Activated T-helper 1 cell treated with anti-CD3 and anti-CD28 coated beads, Interleukin-12 subunit alpha, Interleukin-12 subunit beta, Interleukin-2, Interleukin-4 antibody, amounts not matched to agents 30 ng/mL and 10 ng/mL and 1 ng/mL, durations not matched to agents 14 hours and 24 hours and 36 hours (primary cell): ENCODE measurements around the gene SERPINB10. TPM values are rescaled to one million over a fixed set of nuclear protein-coding genes. Genes with fewer than 3 reads are reported as not detected.

ENCODE experiments used
- DNase-seq: peaks from one replicate; pipeline ENCODE4 v3.0.0; 2021; ENCODE audit warnings: low spot score
- H3K27ac Mint-ChIP-seq: one replicate; pipeline ENCODE4 v1.8.0; 2021; ENCODE audit warnings: mild to moderate bottlenecking, mixed read lengths
- H3K27me3 Mint-ChIP-seq: one replicate; pipeline ENCODE4 v1.8.0; 2022; ENCODE audit warnings: mild to moderate bottlenecking, moderate library complexity, mixed read lengths; ENCODE audit not compliant: insufficient read depth
- H3K36me3 Mint-ChIP-seq: one replicate; pipeline ENCODE4 v1.8.0; 2021; ENCODE audit warnings: low read depth, mixed read lengths
- H3K4me1 Mint-ChIP-seq: one replicate; pipeline ENCODE4 v1.8.0; 2021; ENCODE audit warnings: low read depth, mixed read lengths
- H3K4me3 Mint-ChIP-seq: one replicate; pipeline ENCODE4 v1.8.0; 2021; ENCODE audit warnings: mild to moderate bottlenecking, moderate library complexity, mixed read lengths
- H3K9me3 Mint-ChIP-seq: one replicate; pipeline ENCODE4 v1.8.0; 2021; ENCODE audit warnings: mixed read lengths
- intact Hi-C: fragments of 100-400 bp; cut with micrococcal nuclease; formaldehyde crosslinking; loops from one replicate; pipeline ENCODE4 v1.15.1; 2024
- total RNA-seq: library from RNA; stranded (reverse); gene quantifications from 2 replicates; pipeline ENCODE4 v1.2.3, GENCODE V29; 2022

SERPINB10 gene
- total RNA-seq, 1 donor from 2014 or later = not detected

DNA sequence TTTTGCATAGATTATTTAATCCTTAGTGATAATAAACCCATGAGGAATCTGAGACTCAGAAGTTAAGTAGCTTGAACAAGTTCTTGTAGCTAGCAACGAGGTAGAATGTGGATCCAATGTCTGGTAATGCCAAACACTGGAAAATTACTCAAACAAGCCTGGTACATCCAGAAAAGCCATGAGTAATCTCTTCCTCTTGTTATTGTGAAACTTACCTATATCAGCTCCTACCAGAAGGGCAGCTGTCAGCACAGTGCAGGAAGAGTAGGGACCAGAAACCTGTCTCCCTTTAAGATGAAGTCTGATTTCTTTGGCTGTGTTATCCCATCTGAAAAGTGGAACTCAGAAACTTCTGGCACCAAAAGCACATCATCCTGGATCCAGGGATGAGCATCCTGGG, 54.4 kb downstream of the SERPINB10 start:
- peaks cover 27% of the 10 kb centered on the region for H3K36me3 Mint-ChIP-seq
- H3K4me3 Mint-ChIP-seq = no peak overlapping the region
- peaks cover 19% of the 10 kb centered on the region for H3K4me1 Mint-ChIP-seq
- intact Hi-C loops = loop anchor here (1.0 kb wide), 1 partner anchor 8 kb away; the partner anchor contains the start of gene SERPINB8
- no peaks in the 10 kb centered on the region for H3K9me3 Mint-ChIP-seq
- no peaks in the 10 kb centered on the region for H3K27me3 Mint-ChIP-seq
- DNase-seq = no peak
- H3K27ac Mint-ChIP-seq = peak overlapping the region; percentile 40

DNA sequence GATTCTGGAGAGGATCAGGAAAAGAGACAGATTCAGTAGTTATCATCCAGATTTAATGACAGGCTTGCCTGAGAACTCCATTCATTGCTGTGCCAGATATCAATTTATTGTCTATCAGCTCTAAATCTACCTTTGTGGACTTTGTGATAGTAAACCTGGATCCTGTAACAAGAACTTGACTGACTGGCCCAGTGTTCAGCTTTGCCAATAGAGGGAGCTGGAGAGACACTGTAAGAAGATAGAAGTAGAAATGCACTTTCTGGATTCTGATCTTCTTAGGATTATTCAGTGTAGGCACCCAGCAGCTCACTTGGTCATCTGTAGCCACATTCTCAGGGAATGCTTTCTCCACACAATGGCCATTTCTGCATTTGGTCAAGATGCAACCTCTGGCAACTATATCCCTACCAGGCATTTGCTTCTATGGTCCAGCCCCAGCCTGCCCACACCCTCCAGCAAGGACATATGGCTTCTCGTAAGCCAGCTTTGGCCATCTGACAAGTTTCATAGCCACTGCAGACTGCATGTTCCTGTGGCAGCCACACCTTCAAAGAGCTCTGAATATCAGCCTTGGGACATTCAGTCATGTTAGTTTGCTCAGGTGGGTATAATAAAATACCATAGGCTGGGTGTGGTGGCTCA, 56.0 kb downstream of the SERPINB10 start:
- intact Hi-C loops = loop anchor here (1.0 kb wide), 3 partner anchors 12 to 32 kb away; no protein-coding TSS in a partner anchor
- Mint-ChIP-seq H3K27me3 (no peaks in the 10 kb centered on the region), H3K4me3 (no peak overlapping the region)

DNA sequence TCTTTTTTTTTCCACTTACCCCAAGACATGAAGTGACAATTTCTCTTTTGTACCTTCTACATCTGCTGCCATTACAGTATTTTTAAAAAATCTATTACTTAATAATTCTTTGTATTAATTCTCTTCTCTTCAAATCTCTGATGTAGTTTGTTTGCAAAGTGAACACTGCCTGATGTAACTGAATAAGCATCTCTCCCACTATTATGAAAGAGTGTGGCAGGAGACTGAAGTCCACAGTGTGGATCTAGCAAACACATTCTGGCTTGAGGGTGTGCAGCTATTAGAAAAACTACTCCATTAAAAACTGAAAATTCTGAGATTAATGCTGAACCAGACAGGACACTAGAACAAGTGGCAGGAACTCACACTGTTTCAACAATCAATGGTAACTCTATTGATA, 57.1 kb downstream of the SERPINB10 start:
- intact Hi-C loops = no loop called here
- Mint-ChIP-seq H3K4me3 (no peak overlapping the region), H3K27me3 (no peaks in the 10 kb centered on the region), H3K9me3 (no peaks in the 10 kb centered on the region), H3K4me1 (peaks cover 25% of the 10 kb centered on the region), H3K36me3 (peaks cover 31% of the 10 kb centered on the region), H3K27ac (no peak overlapping the region)
- DNase-seq = no peak

More for the DNA sequence above, 56.0 kb downstream of the SERPINB10 start:
- peak; percentile 13 for DNase-seq
- H3K4me1 Mint-ChIP-seq = peaks cover 21% of the 10 kb centered on the region
- H3K27ac Mint-ChIP-seq = no peak overlapping the region
- H3K36me3 Mint-ChIP-seq = peaks cover 33% of the 10 kb centered on the region
- H3K9me3 Mint-ChIP-seq = no peaks in the 10 kb centered on the region

DNA sequence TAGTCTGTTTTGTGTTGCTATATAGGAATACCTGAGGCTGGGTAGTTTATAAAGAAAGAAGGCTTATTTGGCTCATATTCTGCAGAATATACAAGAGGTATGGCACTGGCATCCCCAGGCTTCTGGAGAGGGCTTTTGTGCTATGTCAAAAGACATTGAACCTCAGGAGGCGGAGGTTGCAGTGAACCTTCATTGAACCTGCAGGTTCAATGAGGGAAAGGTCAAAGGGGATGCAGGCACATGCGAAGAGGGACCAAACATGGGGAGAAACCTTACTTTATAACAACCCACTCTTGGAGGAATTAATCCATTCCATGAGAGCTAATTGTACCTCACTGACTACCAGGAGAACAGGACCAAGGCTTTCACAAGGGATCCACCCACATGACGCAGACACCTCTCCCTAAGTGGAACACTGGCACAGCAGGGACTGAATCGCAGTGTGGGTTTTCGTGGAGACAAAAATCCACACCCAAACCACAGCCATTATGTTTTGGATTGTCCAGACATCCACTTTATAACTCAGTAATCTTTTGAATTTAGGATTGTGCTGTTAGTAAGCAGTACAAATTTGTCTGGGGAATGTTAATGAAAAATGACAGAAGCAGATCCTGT, 58.1 kb downstream of the SERPINB10 start:
- Mint-ChIP-seq H3K9me3 (no peaks in the 10 kb centered on the region), H3K27me3 (no peaks in the 10 kb centered on the region), H3K27ac (no peak overlapping the region), H3K36me3 (peaks cover 28% of the 10 kb centered on the region), H3K4me1 (peaks cover 29% of the 10 kb centered on the region), H3K4me3 (no peak overlapping the region)
- DNase-seq = no peak
- intact Hi-C loops = no loop called here

DNA sequence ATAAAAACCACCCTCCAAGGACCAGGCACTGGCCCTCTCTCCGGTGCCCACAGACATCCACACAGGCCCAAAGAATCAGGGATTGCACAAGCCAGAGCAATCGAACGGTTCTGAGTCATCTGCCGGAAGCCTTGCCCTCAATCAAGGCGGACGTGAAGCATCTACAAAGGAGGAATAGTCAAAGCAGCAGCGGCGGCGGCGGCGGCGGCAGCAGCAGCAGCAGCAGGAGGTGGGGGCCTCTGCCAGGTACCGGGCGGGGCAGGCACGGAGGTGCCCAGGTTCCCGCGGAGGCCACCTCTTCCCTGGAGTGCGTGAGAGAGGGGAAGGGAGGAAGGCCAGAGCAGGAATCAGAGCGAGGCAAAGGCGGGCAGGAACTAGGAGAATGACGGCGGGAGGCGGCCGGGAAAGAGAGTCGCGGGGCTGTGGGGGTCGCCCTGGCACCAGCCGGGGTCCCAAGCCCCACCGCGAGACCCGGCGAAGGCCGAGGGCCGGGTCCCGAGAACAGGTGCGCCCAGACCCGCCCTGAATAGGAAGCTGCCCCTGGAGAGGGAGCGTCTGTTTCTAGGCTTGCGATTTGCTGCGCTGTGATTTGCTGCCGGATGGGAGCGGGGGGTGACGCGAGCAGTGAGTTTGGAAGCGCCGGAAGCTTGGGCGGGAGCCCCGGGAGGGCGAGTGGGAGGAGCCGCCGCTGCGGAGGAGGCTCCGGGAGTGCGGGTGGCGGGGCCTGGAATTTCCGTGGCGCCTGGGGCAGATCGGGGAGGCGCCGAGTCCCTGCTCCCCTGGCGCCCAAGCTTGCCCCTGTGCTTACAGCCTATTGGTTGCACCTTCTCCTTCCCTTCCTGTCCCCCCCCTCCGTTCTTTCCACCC, 62.4 kb downstream of the SERPINB10 start, which contains the start of gene SERPINB8:
SERPINB8 (plus strand) TSS at position 140 of the 867 bp plus-strand sequence. CDS start 8,228 bp downstream, outside the sequence.
- Mint-ChIP-seq H3K4me3 (peak within 1 kb of the TSS; percentile 97), H3K27me3 (no peaks in the 10 kb centered on the region), H3K27ac (peak within 1 kb of the TSS; percentile 98), H3K4me1 (peaks cover 54% of the 10 kb centered on the region), H3K9me3 (no peaks in the 10 kb centered on the region), H3K36me3 (peaks cover 15% of the 10 kb centered on the region)
- intact Hi-C loops = loop anchor here (1.0 to 5.0 kb wide), 6 partner anchors 8 to 1255 kb away; partner anchors contain the start of genes PHLPP1 and VPS4B
- DNase-seq = peak; percentile 74

DNA sequence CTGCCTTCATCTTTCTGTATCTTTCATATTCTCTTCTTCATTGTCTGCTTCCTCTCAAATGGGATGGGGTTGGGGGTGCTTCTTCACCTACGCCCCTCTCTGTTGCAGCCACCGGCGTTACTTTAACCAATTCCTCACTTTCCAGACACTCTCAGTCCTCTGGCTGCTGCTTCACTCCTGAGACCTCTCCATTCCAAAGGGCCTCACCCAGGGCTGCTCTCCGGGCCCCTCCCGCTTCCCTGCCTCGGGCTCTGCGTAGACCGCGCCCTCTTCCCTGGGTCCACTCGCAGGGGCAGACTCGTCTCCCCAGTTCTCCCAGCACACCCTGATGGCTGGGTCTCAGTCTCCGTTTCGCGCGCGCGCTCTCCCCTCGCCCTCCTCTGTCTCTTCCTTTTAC, 63.0 kb downstream of the SERPINB10 start:
- intact Hi-C loops = loop anchor here (1.0 to 5.0 kb wide), 6 partner anchors 8 to 1256 kb away; partner anchors contain the start of genes PHLPP1 and VPS4B
- Mint-ChIP-seq H3K36me3 (peaks cover 12% of the 10 kb centered on the region), H3K27me3 (no peaks in the 10 kb centered on the region), H3K4me3 (peak overlapping the region; percentile 97), H3K9me3 (no peaks in the 10 kb centered on the region), H3K4me1 (peaks cover 55% of the 10 kb centered on the region), H3K27ac (peak overlapping the region; percentile 98)
- DNase-seq = no peak

DNA sequence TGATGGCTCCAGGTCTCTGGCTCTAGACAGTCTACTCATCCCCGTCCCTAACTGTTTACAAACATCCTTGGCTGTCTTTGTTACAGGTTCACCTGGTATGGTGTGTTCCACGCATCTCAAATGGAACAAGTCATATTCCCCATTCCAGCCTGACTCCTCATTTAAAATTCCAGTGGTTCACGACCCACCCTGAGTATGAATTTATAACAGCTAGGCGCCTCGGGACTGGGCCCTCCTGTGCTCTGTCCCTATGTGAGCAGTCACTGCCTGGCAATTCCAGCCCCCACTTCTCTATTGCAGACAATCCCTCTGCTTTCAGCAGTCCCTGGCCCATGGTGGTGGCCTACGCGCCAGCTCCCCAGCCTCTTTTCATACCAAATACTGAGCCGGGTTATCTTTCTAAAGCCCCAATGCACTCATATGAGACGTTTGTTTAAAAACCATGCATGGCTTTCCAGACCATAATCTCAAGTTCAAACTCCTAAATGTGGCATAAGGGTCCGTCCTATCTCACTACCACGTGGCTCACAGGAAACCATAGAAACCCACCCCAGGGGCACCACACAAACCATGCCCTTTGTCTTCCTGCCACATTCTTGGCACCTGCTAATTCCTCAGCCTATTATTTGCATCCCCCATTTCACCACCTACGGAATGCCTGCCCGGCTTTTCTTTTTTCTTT, 63.7 kb downstream of the SERPINB10 start:
- no peaks in the 10 kb centered on the region for H3K9me3 Mint-ChIP-seq
- H3K4me1 Mint-ChIP-seq = peaks cover 55% of the 10 kb centered on the region
- H3K4me3 Mint-ChIP-seq = peak overlapping the region; percentile 97
- no peak for DNase-seq
- H3K27ac Mint-ChIP-seq = peak overlapping the region; percentile 98
- intact Hi-C loops = loop anchor here (5.0 kb wide), 1 partner anchor 34 kb away; no protein-coding TSS in a partner anchor
- no peaks in the 10 kb centered on the region for H3K27me3 Mint-ChIP-seq
- peaks cover 11% of the 10 kb centered on the region for H3K36me3 Mint-ChIP-seq

DNA sequence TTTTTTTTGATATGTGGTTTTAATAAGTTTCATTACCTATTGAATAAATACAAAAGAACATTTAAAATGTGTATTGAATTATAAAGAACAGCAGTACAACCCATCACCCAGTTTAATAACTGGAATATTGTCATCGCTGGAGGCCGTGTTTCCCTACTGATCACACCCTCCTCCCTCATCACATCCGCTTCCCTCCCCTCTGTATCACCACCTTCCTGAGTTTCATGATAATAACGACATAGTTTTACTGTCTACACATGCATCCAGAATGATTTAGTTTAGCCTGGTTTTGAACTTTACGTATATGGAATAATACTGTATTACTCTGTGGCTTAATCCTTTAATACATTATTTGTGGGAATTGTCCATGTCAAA, 64.2 kb downstream of the SERPINB10 start:
- peak overlapping the region; percentile 97 for H3K4me3 Mint-ChIP-seq
- peaks cover 55% of the 10 kb centered on the region for H3K4me1 Mint-ChIP-seq
- H3K27me3 Mint-ChIP-seq = no peaks in the 10 kb centered on the region
- no peaks in the 10 kb centered on the region for H3K9me3 Mint-ChIP-seq
- no peak for DNase-seq
- H3K36me3 Mint-ChIP-seq = peaks cover 11% of the 10 kb centered on the region
- H3K27ac Mint-ChIP-seq = no peak overlapping the region
- intact Hi-C loops = loop anchor here (5.0 kb wide), 1 partner anchor 35 kb away; no protein-coding TSS in a partner anchor

DNA sequence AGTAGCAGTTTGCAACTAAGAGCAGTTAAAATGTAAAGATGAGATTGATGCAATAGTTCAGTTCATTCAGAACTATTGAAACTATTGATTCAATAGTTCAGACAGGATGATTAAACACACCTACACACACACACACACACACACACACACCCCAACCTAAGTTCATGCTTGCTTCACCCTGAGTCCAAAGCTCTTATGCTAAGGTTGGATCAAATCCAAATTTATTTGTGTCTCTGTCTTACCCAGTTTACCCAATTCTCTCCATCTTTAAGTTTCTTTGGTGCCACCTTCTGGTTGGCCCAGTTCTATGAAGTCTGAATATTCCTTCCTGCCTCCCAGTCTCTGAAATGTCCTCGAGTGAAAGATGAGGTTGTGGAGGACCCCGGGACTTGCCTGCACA, 67.2 kb downstream of the SERPINB10 start:
- Mint-ChIP-seq H3K4me3 (no peak overlapping the region), H3K27me3 (no peaks in the 10 kb centered on the region), H3K9me3 (no peaks in the 10 kb centered on the region), H3K27ac (no peak overlapping the region), H3K4me1 (peaks cover 53% of the 10 kb centered on the region), H3K36me3 (peaks cover 3% of the 10 kb centered on the region)
- no peak for DNase-seq
- intact Hi-C loops = loop anchor here (5.0 kb wide), 1 partner anchor 38 kb away; no protein-coding TSS in a partner anchor

DNA sequence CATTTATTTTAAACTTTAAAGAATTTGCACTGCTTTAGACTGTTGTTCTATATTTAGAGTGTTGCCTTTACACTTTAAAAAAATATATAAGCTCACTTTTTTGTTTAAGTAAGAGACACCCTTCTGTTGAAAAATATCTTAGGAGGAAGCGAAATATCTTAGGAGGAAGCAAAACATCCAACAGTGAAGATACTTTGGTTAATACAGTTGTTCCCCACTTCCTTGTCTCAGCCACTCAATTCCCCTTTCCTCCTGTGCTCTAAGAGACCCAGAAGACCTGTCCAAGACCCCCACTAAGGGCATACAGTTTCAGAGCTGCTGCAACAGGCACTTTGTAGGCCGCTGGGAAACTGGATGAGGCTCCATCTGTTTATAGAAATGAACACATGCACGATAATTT, 67.9 kb downstream of the SERPINB10 start:
- Mint-ChIP-seq H3K9me3 (no peaks in the 10 kb centered on the region), H3K27ac (no peak overlapping the region), H3K4me3 (no peak overlapping the region), H3K36me3 (peaks cover 6% of the 10 kb centered on the region), H3K27me3 (no peaks in the 10 kb centered on the region), H3K4me1 (peaks cover 56% of the 10 kb centered on the region)
- intact Hi-C loops = no loop called here
- DNase-seq = no peak

DNA sequence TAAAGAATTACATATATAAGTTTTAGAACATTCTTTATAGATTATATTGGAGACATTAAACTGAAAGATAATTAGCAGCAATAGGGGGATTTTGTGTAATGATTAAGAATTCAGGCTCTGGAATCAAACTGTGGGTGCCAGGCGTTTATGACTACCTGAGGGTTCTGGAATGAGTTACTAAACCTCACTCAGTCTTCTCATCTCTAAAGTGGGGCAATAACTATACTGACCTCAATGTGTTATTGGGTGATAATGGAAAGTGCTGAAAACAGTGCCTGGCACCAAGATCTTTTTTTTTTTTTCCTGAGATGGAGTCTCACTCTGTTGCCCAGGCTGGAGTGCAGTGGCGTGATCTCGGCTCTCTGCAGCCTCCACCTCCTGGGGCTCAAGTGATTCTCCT, 69.3 kb downstream of the SERPINB10 start:
- Mint-ChIP-seq H3K4me3 (no peak overlapping the region), H3K27me3 (no peaks in the 10 kb centered on the region), H3K4me1 (peaks cover 56% of the 10 kb centered on the region), H3K9me3 (no peaks in the 10 kb centered on the region), H3K36me3 (peaks cover 18% of the 10 kb centered on the region), H3K27ac (no peak overlapping the region)
- DNase-seq = no peak
- intact Hi-C loops = no loop called here

DNA sequence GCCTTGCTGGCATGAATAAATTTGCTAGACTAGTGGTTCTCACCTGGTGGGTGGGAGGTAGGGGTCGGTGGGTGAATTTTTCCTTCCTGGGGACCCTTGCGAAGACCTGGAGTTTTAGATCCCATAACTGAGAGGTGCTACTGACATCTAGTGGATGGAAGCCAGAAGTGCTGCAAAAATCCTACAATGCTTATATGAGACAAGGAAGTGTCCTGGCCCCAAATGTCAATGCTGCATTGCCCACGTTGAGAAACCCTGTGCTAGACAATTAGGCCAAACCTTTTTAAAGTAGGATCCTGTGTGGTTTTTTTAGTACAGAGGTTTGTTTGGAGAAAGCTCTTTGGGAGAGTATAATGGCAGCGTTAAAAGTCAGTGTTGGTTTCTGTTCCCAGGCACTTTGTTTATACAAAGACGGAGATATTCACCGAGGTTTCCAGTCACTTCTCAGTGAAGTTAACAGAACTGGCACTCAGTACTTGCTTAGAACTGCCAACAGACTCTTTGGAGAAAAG, 71.7 kb downstream of the SERPINB10 start:
- Mint-ChIP-seq H3K4me3 (no peak overlapping the region), H3K27ac (peak overlapping the region; percentile 20), H3K4me1 (peaks cover 40% of the 10 kb centered on the region), H3K9me3 (no peaks in the 10 kb centered on the region), H3K27me3 (no peaks in the 10 kb centered on the region), H3K36me3 (peaks cover 32% of the 10 kb centered on the region)
- DNase-seq = peak; percentile 19
- intact Hi-C loops = loop anchor here (1.0 kb wide), 6 partner anchors 9 to 461 kb away; partner anchors contain the start of gene SERPINB8
